HG02840 (cell line): ENCODE results near the gene NGEF.
"Not testable (repeated sequence)": the region's sequence is repeated elsewhere in the genome, so short reads cannot be mapped to it uniquely, and the experiment has no call there.

Experiments
- ATAC-seq: cut with Tn5 transposase; IDR thresholded peaks from one replicate; pipeline ENCODE4 v1.9.1; 2021; ENCODE audit warnings: mild to moderate bottlenecking, moderate library complexity, moderate number of reproducible peaks; ENCODE audit not compliant: unreplicated experiment, low FRiP score

Gene NGEF, protein sequence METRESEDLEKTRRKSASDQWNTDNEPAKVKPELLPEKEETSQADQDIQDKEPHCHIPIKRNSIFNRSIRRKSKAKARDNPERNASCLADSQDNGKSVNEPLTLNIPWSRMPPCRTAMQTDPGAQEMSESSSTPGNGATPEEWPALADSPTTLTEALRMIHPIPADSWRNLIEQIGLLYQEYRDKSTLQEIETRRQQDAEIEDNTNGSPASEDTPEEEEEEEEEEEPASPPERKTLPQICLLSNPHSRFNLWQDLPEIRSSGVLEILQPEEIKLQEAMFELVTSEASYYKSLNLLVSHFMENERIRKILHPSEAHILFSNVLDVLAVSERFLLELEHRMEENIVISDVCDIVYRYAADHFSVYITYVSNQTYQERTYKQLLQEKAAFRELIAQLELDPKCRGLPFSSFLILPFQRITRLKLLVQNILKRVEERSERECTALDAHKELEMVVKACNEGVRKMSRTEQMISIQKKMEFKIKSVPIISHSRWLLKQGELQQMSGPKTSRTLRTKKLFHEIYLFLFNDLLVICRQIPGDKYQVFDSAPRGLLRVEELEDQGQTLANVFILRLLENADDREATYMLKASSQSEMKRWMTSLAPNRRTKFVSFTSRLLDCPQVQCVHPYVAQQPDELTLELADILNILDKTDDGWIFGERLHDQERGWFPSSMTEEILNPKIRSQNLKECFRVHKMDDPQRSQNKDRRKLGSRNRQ

DNA sequence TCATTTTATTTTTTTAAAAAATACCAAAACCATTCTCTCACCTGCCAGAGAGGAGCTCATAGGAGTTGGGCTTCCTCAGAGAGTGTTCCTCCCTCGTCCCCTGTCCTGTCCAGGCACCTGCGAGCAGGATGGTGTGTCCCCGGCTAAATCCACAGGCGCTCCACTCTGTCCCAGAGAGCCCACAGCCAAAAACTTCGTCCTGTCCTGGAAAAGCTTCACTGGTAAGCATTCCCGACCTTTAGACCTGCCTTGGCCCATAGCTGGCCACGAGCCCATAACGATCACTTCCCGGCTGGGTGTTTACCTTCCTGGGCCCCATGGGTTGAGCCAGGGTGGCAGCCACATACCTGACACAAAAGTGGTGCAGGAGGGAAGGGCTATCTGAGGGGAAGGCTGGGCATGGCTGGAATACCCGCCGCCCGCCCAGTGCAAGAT, at the start of gene NGEF:
Gene NGEF, minus strand, starts transcription at position 230 of the 435 bp plus-strand sequence. CDS start 38,366 bp downstream, outside the sequence.
- no peak for ATAC-seq

DNA sequence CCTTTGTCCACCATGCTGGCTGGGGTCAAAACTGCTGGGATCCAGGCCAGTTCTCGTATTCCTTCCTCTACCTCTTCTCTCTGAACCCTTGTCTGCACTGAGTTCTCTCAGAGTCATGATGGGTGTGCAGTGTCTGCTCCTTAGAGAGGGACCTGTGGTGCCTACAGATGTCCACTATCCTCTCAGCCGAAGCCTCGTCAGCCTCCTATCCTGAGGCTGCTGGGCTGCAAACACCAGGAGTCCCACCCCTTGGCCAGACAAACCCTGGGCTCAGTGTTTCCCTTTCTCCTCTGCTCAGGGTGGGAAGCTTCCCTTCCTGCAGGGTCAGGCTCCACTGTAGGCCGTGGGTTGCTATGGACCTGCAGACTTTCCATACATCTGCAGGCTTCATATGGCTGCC, 49.4 kb upstream of the NGEF start:
- ATAC-seq, result no peak

DNA sequence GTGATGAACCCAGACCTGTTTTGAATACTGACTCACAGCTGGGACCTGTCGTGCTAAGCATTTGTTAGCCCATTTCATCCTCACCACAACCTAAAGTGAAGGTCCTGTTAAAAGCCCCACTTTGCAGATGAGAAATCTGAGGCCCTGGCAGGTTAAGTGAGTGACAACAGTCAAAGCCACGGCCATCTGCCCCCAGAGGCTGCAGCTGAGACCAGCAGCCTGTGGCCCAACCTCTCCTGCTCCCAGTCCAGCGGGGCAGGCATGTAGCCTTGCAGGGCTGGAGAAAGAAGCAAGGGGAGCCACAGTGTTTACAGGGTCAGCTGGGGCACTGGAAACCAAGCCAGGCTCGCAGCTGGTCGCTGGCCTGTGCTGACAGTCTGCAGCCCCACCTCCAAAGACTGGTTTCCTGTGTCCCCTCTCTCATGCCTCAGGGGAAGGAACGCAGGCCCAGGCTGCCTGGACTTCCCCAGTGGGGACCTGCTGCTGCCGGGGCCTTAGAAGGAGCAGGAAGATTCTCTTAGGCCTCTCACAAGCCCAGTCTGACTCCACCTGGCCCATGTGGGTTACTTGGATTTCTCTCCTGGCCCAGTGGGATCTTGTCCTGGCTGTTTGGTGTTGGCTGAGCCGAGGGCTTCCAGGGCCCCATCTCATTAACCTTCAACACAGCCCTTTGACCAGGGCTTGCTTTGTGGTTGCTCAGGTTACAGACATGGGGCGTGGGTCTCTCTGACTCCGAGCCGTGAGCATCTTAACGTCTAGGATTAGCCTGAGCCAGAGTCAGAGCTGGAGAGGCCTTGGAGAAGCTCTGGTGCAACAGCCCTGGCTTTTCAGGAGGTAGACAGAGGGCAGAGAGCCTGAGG, 48.8 kb upstream of the NGEF start:
- ATAC-seq, result no peak

DNA sequence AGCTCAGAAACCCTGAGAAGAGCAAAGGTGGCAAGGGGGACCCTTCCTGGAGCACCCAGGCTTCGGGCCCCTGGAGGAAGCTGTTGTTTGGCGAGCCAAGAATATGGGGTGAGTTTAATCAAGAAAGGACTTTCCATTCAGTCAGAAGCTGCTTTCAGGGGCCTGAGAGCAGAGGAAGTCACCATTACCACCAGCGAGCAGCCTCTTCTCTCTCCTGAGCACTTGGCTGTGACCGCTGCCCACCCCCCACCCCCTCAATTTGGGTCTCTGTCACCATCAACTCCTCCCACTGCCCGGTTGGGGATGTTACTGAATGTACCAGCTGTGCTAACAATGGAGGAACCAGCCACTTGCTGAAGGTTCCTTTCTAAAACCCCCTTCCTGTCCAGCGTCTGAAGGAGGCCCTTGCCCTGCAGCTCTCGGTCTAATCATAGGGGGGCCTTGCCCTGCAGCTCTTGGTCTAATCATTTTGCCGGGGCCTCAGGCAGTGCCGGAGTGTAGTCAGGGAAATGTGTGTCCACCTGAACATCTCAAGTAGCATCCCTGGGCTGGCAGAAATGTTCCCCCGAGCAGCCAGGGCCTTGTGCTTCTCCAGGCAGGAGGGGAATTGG, 48.0 kb upstream of the NGEF start:
- no peak for ATAC-seq

DNA sequence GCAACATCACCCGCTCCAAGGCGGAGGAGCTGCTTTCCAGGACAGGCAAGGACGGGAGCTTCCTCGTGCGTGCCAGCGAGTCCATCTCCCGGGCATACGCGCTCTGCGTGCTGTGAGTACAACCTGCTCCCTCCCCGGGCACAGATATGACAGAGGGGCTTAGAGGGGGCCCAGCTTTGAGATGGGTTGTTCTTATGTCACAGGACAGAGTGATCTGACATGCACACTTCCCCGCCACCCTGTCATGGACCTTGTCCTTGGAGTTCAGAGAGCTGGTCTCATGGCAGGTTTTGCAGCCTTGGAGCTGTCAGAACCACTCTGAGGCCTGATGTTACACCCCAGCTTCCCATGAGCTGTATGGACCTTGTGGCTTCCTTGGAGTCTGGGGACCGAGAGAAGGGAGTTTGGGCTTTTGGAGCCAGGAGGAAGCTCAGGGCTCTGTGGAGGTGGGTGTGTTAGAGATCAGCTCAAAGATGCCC, 47.5 kb upstream of the NGEF start:
- no peak for ATAC-seq

DNA sequence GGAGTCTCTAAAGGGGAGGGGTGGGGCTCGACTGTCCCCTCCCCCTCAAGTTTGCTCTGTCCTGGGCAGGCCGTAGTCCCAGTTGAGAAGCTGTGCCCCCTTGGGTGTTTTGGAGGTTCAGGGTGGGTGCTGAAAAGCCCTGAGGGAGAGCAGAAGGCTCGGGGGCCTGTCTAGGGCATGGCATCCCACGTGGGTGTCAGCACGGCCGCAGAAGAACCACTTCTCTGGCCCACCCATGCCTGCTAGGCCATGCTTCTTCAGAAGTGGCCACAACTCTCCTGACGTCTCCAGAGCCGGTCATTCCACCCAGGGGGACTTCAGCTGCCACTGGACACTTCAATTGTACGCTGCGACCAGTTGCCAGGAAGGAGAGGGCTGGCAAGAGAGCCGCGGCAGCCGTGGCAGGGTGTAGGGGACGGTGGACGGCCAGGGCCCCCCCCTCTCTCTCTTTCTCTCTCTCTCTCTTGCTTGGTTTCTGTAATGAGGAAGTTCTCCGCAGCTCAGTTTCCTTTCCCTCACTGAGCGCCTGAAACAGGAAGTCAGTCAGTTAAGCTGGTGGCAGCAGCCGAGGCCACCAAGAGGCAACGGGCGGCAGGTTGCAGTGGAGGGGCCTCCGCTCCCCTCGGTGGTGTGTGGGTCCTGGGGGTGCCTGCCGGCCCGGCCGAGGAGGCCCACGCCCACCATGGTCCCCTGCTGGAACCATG, 46.9 kb upstream of the NGEF start, which contains the start of gene INPP5D:
Gene INPP5D, plus strand, starts transcription at position 546 of the 704 bp plus-strand sequence. Its CDS starts 137 bp downstream, at position 683.
- ATAC-seq, result no peak

DNA sequence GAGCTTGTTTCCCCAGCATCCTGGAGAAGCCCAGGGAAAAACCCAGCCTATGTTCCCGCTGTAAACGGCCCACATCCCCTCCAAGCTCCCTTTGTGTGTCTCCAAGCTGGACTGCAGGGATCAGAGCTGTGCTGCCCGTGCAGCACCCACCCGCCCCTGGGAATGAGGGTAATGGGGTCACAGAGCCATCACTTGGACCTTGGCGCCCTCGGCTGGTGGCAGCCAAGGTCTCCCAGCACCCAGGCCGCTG, 46.4 kb upstream of the NGEF start:
- ATAC-seq, result no peak

DNA sequence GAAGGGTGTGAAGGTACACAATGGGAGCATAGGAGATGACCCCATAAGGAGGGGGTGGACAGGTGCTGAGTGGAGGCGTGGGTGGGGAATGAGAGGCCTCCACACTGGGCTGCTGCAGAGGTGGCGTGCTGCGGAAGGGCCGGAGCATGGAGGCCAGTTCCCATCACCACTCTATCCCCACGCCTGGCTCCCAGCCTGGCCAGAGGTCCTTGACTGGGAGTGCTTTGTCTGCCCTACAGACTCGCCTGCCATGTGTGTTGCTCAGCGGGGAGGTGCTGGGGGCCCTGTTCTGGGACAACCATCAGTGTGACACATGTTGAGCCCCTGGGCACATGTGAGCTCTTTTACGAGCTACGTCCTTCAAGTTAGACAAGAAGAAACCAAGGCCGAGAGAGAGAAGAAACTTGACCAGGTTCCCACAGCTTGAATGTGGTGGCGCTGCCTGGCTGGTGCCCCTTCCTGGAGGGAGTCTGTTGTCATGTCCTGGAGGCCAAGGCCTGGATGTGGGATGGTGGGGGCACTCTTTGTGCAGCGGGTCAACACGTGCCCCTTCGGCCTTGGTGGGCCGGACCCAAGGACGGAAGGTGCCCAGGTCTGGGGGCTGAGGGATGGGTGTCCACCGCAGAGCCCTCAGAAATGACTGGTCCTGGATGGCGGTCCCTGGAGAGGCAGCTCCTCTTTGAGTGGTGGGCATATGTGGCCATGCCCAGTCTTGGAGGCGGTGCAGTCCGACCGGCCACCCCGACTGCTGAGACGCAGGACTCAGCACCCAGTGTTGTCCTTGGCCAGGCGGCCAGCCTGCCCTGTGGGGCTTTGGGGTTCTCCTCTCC, 45.9 kb upstream of the NGEF start:
- no peak for ATAC-seq

DNA sequence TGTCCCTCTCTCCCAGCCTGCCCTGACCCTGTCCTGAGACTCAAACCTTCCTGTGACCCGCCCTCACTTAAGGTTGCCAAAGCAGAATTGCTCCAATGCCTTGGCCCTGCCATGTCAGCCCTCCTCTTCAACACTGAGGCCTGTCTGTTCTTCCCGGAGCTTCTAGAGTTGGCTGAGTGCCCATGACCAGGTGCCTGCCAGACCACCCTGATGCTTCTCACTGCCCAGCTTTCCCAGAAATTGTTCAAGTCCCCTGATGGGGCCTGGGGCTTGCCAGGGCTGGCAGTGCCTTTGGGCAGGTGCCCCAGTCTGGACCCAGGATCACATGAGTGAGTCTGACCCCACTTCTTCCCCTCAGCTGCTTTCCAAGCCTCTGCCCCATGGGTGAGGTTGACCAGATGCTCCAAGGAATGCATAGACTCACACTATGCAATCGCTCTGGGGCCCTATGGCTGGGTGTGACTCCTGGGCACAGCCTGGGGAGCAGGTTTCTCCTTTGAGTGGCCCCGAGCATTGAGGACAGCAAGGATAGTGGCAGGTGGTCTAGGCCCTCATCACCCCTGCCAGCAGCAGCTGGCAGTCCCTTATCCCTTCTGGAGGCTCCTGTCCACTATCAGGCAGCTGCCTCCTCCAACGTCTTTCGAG, 44.0 kb upstream of the NGEF start:
- ATAC-seq, result no peak

DNA sequence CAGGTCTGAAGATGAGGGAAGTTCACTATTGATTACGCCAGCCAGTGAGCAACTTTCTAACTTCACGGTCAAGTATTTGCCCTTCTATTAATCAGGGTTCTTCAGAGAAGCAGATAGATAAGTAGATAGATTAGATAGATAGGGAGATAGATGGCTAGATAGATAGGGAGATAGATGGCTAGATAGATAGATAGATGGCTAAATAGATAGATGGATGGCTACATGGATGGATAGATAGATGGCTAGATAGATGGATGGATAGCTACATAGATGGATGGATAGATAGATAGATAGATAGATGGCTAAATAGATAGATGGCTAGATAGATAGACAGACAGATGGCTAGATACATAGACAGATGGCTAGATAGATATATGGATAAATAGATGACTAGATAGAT, 42.3 kb upstream of the NGEF start:
- no peak for ATAC-seq

DNA sequence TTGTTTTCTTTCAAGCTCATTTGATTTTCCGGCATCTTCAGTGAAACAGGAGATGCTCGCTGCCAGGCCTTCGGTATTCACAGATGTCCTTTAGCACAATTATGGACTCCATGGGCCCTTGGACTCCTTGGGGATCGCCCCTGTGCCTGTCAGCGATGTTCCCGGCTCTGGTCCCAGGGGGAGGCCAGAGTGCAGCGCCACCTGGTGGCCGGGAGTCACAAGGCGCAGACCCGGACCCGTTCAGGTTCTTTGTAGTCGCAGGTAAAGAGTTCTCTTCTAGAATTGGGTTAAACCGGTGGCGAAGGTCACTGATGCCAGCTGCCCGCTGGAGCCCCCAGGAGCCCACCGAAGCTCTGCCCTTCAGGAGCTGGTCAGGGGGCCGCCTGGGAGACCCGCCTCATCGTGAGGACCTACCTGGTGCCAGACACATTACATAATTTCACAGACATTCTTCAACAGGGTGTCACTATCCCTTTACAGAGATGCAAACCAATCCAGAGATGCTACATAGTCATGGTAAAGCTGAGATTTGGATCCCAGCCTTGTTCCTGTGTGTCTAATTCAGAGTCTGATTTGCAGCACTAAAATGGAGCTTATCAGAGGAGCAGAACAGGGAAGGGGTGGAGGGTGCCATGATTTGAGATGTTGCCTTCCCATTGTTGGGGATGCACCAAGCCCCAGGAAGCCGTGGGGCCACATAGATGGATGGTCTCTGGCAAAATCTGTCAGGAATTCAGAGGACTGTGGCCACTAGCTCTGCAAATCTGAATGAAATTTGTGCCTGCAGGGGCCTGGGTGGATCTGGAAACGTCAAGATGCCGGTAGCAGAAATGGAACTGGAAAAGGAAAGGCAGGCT, 41.1 kb upstream of the NGEF start:
- no peak for ATAC-seq

DNA sequence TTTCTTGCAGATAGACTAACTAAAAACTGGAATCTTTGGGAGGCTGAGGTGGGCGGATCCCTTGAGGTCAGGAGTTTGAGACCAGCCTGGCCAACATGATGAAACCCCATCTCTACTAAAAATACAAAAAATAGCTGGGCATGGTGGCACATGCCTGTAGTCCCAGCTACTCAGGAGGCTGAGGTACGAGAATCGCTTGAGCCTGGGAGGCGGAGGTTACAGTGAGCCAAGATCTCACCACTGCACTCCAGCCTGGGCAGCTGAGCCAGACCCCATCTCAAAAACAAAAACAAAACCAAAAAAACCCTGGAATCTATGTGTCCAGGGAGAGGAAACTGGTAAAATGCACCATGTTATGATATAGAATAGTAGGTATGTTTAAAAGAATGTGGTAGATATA, 39.5 kb upstream of the NGEF start:
- not testable (repeated sequence) for ATAC-seq

DNA sequence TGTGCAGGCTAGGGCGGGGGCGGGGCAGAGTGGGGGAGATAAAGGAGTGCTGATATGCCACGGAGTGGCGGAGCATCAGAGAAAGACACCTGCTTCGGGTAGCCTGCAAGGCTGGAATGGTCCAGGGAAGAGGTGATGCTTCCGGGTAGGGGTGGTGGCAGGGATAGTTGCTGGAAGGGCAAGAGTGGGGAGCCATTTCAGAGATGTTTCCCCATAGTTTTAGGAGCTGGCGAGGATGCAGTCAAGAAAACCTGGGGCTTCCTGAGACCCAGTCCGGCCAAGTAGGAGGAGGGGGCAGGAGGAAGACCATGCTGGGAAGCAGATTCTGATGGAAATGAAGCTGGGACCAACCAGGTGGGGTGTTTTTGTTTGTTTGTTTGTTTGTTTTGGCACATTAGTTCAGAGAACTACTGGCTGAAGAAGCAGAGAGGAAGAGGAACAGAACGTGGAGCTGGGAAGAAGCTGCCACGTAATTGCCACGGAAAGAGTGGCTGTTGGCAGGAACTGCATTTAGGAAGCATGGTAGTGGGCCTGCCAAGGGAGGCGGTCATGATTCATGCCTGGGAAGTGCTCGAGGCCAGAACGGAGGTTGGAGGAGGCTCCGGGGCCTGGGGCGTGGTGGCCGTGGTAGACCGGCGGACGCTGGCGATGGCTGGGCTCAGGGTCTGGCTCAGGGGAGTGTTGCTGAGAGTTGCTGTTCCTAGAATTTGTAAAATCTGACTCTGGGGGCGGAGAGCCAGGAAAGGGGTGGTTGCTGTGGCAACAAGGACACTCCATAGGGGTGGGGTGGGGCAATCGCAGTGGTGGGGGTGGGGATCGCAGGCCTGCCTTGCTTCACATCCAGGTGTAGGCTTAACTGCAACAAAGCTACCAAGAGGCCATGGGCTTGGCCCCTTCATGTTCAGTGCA, 38.4 kb upstream of the NGEF start:
- no peak for ATAC-seq

DNA sequence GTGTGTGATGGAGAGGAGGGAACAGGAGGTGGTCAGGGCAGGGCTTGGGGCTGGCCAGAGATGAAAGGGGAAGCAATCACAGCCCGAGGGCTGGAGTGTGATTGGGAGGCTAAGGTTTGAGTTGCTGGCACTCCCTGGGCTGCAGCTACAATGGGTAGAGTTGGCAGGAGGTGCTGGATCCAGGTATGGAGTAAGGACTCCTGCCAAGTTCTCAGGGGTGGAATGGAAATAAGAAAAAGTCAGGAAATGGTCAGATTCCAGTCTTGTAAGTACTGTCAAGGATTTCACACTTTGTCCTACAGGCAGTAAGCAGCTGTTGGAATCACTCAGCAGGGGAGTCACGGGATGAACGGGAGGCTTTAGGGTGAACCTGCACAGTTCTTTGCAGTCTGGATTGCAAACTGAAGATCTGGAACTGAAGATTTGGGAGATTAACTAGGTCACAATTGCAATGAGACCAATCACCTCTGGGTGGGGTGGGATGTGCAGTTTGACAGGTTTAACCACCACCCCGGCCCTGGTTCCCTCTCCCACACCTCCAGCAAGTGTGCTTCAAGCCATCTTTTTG, 36.2 kb upstream of the NGEF start:
- no peak for ATAC-seq

DNA sequence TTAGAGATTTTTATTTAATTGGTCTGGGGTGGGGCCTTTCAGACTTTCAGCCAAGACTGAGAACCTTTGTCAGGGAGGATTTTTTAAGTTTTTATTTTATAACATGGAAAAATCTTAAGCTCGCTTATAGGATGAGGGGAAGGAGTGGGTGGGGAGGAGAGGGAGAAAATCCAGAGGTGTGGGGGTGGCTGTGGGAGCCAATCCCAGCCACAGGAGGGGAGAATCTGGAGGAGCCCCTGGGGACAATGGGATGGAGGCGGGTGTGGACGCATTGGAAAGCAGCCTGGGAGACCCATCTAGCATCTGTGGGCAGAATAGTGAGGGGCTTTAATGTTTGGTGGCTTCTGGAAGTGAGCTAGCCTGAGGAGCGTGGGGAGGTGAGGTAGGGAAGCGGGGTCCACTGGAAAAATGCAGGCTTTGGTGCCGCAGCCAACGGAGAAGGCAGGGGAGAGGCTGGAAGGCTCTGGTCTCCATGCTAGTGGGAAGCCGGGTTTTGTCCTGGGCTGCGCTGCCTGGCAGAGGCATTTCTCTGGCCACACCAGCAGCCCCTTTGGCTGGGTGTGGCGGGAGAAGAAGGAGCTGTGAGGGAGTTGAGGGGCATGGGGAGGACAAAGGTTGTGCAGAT, 35.6 kb upstream of the NGEF start:
- no peak for ATAC-seq

DNA sequence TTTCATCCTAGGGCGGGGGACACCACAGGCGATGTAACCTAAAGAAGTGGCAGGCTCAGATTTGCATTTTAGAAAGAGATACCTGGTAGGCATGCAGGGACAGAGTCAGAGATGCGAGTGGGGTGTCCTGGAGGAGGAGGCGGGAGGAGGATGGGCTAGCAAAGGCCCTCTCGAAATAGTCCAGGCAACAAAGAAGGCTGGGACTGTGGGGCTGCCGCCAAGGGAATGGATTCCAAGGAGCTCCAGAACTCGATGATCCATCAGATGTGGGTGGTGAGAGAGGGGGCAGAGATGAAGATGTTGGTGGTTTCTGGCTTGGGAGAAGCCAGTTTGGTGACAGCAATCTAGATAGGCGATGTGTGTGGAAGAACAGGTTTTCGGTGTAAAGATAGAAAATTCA, 34.6 kb upstream of the NGEF start:
- ATAC-seq, result no peak
